GM18505 (cell line): ENCODE measurements around the gene TADA1.
"Not testable (repeated sequence)": the region's sequence is repeated elsewhere in the genome, so short reads cannot be mapped to it uniquely, and the experiment has no call there.

Experiments used
- ATAC-seq: cut with Tn5 transposase; IDR thresholded peaks from one replicate; pipeline ENCODE4 v1.9.1; 2021; ENCODE audit not compliant: unreplicated experiment
- POLR2A ChIP-seq: IDR thresholded peaks from 4 replicates; pipeline ENCODE4 v1.6.1; 2011; ENCODE audit warnings: borderline replicate concordance; ENCODE audit not compliant: insufficient read depth, insufficient read length; ENCODE audit errors: extremely low read depth

TADA1 gene

GRCh38 chr1:166849135-166849534 is 26.9 kb downstream of the TADA1 start:
- ATAC-seq = no peak
- no peak for TF ChIP-seq POLR2A

DNA sequence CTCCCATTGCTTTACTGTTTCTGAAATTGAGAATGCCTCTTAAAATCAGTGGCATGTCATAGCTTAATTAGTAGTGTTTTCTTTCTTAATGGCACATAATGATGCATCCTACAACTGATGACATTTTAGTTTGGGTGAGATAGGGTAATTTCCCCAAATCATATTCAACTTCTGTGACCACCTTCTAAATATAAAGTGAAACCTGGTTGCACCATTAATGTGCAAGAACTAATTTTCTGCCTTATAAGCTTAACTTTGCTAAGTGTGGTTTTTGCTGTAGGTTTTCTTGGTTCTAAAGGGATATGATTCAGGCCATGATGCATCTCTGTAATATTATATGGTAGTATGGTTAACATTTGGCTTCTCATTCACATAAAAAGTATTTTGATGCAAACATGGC is 27.9 kb downstream of the TADA1 start:
- TF ChIP-seq POLR2A = no peak
- no peak for ATAC-seq

- TF ChIP-seq POLR2A = no peak
- ATAC-seq = no peak
Measured at GRCh38 chr1:166844791-166845190, 31.3 kb downstream of the TADA1 start.

DNA sequence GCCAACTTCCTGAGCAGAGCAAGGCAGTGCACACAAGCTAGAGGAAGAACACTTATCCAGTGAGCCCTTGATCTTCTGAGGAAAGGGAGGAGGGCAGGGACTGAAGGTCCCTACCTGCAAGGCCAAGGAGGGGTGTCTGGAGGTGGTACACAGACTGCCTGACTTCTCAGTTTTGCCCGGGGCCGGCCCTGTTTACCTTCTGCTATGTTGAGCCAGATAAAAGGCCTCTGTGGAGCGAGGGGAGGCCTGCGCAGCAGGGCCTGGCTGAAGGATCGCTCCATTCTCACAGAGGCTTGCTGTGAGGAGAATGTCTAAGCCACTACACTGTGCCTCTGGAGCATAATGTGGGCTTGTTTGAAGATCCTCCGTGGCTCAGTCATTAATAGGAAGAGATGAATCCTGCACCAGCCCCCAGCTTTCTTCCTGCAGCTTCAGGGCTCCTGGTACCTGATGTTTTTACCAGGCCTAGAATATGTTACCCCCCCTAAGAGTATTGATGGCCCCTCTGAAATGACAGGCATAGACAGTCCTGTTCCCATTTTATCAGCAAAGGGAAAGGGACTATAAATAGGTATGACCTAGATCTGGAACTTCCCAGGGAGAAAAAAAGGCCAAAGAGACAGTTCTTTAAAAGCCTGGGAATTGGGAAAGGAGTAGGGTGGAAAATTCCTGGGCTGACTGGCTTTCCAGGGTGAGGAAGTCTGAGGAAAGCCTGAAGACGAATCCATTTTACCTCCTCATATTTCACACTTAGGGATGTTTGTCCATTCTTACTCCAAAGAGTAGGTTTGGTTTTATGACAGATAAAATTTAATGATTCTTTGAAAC is 32.1 kb downstream of the TADA1 start:
- no peak for TF ChIP-seq POLR2A
- ATAC-seq = no peak

GRCh38 chr1:166843322-166843721 is 32.7 kb downstream of the TADA1 start:
- ATAC-seq = no peak
- TF ChIP-seq POLR2A = no peak

DNA sequence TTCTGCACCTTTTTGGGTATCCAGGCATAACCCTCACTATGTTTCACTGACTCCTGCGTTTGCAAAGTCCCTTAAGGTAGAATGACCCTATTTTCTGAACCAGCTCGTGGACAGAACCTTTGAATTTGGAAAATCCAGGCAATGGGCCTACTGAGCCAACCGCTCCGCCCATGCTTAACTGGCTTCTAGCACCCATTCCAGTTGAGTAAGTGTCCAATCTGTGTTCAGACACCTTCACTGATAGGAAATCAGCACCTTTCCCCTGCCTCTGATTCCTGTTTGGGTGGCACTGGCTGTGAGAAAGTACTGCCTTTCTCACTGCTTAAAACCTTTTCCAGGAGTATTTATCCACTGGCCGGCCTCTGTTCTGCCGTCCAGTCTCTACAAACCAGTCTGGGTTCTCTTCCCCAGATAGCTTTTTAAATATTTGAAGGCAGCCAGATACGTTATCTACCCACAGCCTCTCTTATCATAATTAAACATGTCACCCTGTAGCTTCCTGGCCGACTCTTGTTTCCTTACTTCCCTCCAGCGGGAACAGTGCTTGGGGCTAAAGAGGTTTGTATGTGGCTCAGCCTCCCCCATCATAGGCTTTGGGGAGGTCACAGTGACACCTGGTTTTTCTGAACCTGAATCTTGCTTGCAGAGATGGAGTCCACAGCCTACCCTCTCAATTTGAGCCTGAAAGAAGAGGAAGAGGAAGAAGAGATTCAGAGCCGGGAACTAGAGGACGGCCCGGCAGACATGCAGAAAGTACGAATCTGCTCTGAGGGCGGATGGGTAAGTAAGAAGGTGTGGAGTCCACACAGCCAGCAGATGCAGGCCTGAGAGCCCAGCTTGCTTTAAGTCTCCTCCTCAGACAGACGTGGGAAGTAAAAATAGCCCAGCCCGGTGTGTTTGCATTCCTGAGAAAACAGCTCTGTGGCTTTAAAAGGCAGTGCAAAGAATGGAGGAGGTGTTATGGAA is 35.5 kb downstream of the TADA1 start:
- ATAC-seq = no peak
- TF ChIP-seq POLR2A = no peak

DNA sequence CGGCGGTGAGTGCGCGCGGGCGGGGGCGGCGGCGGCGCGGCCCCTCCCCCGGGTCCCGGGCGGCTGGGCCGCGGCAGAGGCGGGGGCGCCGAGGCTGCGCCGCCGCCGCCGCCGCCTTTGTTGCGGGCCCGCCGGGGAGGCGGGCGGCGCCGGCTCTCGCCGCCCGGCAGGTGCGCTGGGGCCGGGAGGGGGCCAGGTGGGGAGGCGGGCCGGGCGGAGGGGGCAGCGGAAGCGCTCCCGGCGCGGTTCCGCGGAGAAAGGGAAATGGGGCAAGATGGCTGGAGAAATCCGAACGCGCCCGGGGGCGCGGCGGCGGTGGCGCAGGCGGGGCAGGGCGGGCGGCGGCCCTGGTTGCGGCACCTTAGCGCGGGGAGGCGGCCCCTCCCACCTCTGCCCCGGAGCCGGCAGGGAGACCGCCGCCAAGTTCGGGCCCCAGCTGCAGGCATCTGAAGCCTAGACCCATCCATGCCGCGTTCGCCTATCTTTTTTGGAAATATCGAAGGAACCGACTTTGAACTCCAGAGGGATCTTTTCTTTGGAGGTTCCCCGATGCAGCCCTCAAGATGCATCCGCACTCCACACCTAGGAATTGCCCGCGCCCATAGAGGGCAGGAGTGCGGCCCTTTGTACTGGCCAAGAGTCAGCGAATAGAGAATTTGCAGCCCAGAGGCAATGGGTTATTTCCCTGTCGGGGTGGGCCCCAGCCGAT is 36.3 kb downstream of the TADA1 start:
- peak; percentile 44 for ATAC-seq
- no peak for TF ChIP-seq POLR2A

GRCh38 chr1:166838766-166839599 is 37.1 kb downstream of the TADA1 start, which contains the start of gene POGK:
POGK (plus strand) TSS chr1:166839475; CDS start chr1:166840957, 1,482 bp downstream.
- ATAC-seq = peak; percentile 95
- peak; percentile 91 for TF ChIP-seq POLR2A

GRCh38 chr1:166836733-166837132 is 39.3 kb downstream of the TADA1 start:
- no peak for TF ChIP-seq POLR2A
- ATAC-seq = no peak

GRCh38 chr1:166829762-166830161 is 46.3 kb downstream of the TADA1 start:
- ATAC-seq = not testable (repeated sequence)

DNA sequence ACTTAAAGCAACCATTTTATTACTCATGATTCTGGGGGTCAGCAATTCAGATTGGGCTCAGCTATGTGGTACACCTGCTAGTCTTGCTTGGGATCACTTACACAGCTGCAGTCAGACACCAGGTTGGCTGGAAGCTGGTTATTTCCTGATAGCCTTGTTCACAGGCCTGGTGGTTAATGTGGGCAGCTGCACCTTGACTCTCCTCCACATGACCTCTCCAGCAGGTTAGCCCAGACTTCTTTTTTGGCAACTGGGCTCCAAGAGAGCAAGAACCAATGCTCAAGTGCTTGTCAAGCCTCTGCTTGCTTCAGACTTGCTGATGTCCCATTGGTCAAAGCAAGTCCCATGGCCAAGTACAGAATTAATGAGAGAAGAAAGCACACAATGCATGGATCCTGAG is 48.6 kb downstream of the TADA1 start:
- no peak for ATAC-seq
- no peak for TF ChIP-seq POLR2A

DNA sequence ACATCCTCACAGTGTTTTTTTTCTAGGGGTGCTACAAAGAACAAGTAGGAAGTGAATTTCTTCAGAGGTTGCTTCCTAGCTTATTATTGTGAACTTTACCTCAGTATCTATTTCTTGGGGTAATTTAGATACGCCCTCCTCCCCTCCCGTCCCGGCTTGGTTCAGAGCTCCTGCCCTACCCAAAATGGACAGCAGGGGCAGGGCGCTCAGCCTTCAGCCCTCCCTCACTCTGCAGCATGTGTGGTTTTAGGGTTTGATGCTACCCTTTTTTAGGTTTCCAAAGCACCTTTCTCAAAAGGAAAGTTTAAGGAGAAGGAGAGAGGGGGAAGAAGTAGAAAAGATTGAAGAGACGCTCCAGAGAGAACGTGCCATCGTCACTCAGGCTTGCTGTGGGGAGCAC is 53.7 kb downstream of the TADA1 start:
- no peak for TF ChIP-seq POLR2A
- no peak for ATAC-seq

DNA sequence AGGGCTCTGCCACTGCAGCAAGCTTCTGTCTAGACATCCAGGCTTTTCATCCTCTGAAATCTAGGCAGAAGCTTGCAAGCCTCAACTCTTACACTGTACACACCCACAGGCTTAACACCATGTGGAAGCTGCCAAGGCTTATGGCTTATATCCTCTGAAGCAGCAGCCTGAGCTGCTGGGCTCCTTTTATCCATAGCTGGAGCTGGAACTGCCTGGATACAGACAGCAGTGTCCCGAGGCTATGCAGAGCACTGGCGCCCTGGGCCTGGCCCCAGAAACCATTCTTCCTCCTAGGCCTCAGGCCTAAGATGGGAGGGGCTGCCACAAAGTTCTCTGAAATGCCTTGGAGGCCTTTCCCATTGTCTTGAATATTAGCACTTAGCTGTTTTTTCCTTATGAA is 56.1 kb downstream of the TADA1 start:
- no peak for TF ChIP-seq POLR2A
- no peak for ATAC-seq

DNA sequence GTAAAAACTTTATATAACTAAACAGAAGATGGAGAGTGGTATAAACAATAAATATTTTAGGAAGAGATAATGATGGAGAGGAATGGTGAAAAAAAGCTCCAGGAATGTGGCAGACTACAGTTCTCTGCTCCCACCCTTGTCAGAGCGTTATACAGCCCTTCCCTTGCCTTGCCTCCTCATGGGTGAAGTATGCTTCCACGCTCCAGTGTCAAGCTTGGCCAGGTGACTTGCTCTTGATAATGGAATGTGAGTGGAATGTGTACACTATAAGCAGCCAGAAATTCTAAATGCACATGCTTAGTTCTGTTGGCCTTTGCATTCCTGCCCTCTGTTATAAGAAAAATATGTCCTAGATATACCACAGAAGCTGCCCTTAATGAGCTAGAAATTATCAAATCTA is 61.5 kb downstream of the TADA1 start:
- TF ChIP-seq POLR2A = no peak
- ATAC-seq = no peak
